ENCODE measurements around the gene MOCOS.

DNA sequence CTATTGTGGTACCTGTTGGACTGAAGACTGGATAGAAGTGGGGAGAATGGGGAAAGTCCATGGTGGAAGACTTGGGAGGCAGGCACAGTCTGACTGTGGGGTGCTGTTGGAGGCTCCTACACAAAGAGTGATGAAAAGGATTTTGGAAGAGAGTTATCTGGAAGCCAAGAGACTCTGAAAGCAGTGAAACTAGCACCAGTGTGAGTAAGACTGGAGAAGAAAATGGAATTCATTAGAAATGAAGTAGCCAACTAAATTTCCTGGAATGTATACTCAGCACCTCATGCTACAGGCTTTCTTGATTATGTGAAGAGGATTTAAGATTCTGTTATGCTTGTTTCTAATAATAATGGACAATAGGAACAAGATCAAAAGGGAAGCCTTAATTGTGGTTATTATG, 29.9 kb upstream of the MOCOS start:
- TF ChIP-seq ZNF140 (tag by site-specific recombination; IDR thresholded peaks at IDR 0.05) (no peak), ZNF138 (tag by site-specific recombination; IDR thresholded peaks at IDR 0.05; ENCODE audit: borderline replicate concordance) (no peak), ZNF558 (tag by site-specific recombination; IDR thresholded peaks at IDR 0.05) (no peak), ZNF175 (tag by site-specific recombination; IDR thresholded peaks at IDR 0.05) (no peak), ZNF324 (tag by site-specific recombination; IDR thresholded peaks at IDR 0.05) (no peak)
- TF ChIP-seq, protein P1, sequence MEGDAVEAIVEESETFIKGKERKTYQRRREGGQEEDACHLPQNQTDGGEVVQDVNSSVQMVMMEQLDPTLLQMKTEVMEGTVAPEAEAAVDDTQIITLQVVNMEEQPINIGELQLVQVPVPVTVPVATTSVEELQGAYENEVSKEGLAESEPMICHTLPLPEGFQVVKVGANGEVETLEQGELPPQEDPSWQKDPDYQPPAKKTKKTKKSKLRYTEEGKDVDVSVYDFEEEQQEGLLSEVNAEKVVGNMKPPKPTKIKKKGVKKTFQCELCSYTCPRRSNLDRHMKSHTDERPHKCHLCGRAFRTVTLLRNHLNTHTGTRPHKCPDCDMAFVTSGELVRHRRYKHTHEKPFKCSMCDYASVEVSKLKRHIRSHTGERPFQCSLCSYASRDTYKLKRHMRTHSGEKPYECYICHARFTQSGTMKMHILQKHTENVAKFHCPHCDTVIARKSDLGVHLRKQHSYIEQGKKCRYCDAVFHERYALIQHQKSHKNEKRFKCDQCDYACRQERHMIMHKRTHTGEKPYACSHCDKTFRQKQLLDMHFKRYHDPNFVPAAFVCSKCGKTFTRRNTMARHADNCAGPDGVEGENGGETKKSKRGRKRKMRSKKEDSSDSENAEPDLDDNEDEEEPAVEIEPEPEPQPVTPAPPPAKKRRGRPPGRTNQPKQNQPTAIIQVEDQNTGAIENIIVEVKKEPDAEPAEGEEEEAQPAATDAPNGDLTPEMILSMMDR (tag by site-specific recombination; IDR thresholded peaks at IDR 0.05), result no peak
- TF ChIP-seq, protein P2, sequence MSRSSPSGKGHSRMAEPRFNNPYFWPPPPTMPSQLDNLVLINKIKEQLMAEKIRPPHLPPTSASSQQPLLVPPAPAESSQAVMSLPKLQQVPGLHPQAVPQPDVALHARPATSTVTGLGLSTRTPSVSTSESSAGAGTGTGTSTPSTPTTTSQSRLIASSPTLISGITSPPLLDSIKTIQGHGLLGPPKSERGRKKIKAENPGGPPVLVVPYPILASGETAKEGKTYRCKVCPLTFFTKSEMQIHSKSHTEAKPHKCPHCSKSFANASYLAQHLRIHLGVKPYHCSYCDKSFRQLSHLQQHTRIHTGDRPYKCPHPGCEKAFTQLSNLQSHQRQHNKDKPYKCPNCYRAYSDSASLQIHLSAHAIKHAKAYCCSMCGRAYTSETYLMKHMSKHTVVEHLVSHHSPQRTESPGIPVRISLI (tag by site-specific recombination; IDR thresholded peaks at IDR 0.05), result no peak
